WERI-Rb-1 (cell line): Measurements from ENCODE around the gene RASD1.

ENCODE experiments used
- DNase-seq: peaks from one replicate; pipeline ENCODE4 v3.0.0-alpha.2; 2020
- H3K27ac ChIP-seq: fragments of 250-450 bp; sonication (Bioruptor Pico); 2 replicates; pipeline ENCODE4 v1.5.1; 2020; ENCODE audit warnings: mild to moderate bottlenecking, moderate library complexity
- H3K27me3 ChIP-seq: fragments of 250-450 bp; sonication (Bioruptor Pico); 2 replicates; pipeline ENCODE4 v1.5.1; 2021; ENCODE audit warnings: mild to moderate bottlenecking, low read depth, moderate library complexity; ENCODE audit not compliant: insufficient read depth, severe bottlenecking
- H3K36me3 ChIP-seq: fragments of 250-450 bp; sonication (Bioruptor Pico); 2 replicates; pipeline ENCODE4 v1.5.1; 2020; ENCODE audit warnings: mild to moderate bottlenecking, moderate library complexity
- H3K4me3 ChIP-seq: 2 replicates; pipeline ENCODE4 v1.5.1; 2011; ENCODE audit warnings: low read depth, mild to moderate bottlenecking, control low read depth, low read length
- H3K9me3 ChIP-seq: fragments of 250-450 bp; sonication (Bioruptor Pico); 2 replicates; pipeline ENCODE4 v1.5.1; 2021; ENCODE audit warnings: mild to moderate bottlenecking, moderate library complexity; ENCODE audit not compliant: severe bottlenecking
- TF ChIP-seq, protein P1 (sequence below): IDR thresholded peaks from 2 replicates; pipeline ENCODE4 v1.5.1; 2011; ENCODE audit warnings: low read depth, mild to moderate bottlenecking, control low read depth, inconsistent platforms, low read length

The RASD1 gene

DNA sequence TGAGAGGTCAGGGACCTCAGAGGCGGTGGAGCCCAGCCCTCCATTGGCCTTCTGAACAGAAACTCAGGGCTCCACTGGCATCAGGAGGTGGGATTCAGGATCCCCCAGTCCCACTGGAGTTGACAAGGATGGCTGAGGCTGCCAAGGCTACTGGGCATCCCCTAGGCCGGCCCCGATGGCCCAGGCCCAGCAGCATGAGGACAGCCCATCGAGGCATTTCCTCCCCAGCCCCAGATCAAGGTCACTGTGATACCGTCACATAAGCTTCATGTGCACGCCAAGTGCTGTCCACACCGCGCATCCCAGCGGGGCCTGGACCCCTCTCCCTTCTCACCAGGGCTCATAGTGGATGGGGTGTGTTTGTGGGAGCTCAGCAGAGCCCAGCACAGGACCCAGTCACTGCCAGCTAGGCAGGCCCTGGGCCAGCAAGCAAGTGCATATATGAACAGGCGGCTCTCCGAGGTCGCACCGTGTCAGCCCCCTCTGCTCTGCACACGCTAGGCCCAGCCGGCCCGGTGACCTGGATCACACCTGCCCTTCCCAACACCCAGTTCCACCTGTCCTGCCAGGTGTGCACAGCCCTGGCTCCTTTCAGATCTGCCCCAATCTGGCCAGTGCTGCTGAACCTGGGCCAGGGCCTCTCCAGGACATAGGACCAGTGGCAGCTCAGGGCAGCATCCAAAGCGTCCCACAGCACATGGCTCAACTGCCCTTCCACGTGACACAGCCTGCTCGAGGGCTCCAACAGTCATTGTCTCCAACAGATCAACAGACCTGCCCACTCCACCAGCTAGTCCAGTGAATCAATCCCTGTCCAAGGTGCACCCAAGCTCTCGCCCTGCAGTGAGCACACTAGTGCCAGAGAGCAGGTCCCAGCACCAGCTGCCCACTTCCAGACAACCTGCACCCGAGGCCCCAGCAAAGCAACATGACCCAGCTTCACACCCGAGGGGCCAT is 32.8 kb upstream of the RASD1 start:
- H3K27ac ChIP-seq: no peak overlapping the region
- no peaks in the 10 kb centered on the region for H3K27me3 ChIP-seq
- no peaks in the 10 kb centered on the region for H3K36me3 ChIP-seq
- TF ChIP-seq, protein P1, sequence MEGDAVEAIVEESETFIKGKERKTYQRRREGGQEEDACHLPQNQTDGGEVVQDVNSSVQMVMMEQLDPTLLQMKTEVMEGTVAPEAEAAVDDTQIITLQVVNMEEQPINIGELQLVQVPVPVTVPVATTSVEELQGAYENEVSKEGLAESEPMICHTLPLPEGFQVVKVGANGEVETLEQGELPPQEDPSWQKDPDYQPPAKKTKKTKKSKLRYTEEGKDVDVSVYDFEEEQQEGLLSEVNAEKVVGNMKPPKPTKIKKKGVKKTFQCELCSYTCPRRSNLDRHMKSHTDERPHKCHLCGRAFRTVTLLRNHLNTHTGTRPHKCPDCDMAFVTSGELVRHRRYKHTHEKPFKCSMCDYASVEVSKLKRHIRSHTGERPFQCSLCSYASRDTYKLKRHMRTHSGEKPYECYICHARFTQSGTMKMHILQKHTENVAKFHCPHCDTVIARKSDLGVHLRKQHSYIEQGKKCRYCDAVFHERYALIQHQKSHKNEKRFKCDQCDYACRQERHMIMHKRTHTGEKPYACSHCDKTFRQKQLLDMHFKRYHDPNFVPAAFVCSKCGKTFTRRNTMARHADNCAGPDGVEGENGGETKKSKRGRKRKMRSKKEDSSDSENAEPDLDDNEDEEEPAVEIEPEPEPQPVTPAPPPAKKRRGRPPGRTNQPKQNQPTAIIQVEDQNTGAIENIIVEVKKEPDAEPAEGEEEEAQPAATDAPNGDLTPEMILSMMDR: no peak
- H3K4me3 ChIP-seq: no peak overlapping the region
- H3K9me3 ChIP-seq: peaks cover 4% of the 10 kb centered on the region
- no peak for DNase-seq

DNA sequence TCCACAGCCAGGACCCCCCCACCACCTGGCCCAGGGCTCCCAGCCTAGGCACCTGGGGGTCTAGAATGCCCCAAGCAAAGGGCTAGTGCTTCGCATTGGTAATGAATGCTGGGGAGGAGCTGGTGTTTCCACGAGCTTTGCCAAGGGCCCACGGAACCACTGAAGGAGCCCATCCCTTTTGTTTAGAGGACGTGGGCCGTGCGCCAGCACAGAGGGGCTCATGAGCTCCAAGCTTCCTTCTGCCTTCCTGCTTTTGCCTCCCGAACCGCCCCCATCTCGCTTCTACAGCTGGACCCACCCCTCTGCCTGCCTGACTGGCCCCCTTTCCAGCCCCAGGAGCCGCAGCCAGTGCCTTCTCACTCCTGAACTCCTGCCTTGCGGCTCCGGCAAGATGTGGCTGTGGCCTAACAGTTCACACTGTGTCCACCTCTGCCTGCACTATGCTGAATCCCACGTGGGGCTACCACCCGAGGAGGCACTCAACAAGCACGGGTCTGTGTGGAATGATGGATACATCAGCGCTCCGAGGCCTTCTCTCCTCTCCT is 31.8 kb upstream of the RASD1 start:
- H3K27ac ChIP-seq: no peak overlapping the region
- no peak overlapping the region for H3K4me3 ChIP-seq

DNA sequence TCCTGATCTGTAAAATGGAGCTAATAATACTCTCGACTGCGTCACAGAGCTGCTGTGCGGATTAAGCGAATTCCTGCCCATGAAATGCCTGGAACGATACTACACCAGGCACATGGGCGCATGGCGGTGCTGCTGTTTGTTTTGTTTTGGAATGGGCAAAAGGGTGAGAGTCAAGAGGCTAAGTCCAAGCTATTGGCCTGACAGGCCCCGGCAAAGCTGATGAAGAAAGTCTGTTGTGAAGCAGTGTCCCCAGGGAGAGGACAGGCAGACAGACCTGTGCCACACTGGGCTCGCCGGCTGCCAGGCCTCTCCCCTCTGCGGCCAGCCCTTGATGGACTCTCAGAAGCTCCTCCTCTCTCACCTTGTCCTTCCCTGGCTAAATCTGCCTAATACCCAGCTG is 31.3 kb upstream of the RASD1 start:
- no peak overlapping the region for H3K27ac ChIP-seq
- no peaks in the 10 kb centered on the region for H3K27me3 ChIP-seq
- H3K9me3 ChIP-seq: peaks cover 4% of the 10 kb centered on the region
- no peak overlapping the region for H3K4me3 ChIP-seq
- H3K36me3 ChIP-seq: no peaks in the 10 kb centered on the region
- TF ChIP-seq, protein P1: no peak
- DNase-seq: no peak

More for the DNA sequence above, 31.8 kb upstream of the RASD1 start:
- Histone ChIP-seq H3K27me3 (no peaks in the 10 kb centered on the region), H3K9me3 (peaks cover 4% of the 10 kb centered on the region), H3K36me3 (no peaks in the 10 kb centered on the region)
- no peak for DNase-seq
- TF ChIP-seq, protein P1: no peak

DNA sequence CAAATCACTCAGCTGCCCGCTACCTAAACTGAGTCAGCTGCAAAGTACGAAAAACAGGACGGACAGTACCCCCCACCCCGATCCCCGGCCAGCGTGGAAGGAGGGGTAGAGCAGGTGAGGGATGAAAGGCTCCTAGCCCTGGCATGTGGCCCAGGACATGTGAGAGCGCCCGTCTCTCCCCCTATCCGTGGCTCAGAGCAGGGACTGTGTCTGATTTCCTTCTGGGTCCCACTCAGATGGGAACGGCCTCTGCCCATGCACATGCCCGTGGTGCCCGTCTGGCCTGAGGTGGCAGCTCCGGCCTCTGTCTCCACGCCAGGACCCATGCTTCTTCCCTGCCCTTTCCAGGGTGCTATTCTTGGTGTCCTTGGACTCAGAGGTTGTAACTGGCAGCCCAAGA is 30.2 kb upstream of the RASD1 start:
- Histone ChIP-seq H3K27me3 (no peaks in the 10 kb centered on the region), H3K27ac (no peak overlapping the region), H3K36me3 (no peaks in the 10 kb centered on the region), H3K9me3 (peaks cover 4% of the 10 kb centered on the region), H3K4me3 (no peak overlapping the region)
- no peak for DNase-seq
- TF ChIP-seq, protein P1: no peak

DNA sequence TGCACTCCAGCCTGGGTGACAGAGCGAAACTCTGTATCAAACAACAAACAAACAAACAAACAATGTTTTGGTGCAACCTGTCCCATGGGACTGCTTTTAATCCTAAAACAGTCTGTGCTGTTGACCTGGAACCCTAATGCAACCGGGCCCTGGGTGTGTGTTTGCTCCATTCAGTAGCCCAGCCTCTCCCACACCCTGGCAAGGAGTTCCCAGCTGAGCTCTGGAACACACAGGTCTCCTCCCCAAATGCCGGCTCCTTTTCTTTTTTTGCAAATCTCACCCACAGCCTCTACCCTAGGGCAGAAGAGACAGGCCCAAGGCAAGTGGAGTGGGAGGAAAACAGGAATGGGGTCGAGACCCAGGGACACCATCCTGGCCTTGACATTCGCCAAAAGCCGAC is 29.8 kb upstream of the RASD1 start:
- no peaks in the 10 kb centered on the region for H3K36me3 ChIP-seq
- no peaks in the 10 kb centered on the region for H3K27me3 ChIP-seq
- H3K9me3 ChIP-seq: peaks cover 4% of the 10 kb centered on the region
- TF ChIP-seq, protein P1: no peak
- no peak for DNase-seq
- H3K4me3 ChIP-seq: no peak overlapping the region
- H3K27ac ChIP-seq: no peak overlapping the region
